Astrocyte of the spinal cord (primary cell): ENCODE measurements around the gene LRRC3C.

Experiments used
- DNase-seq: peaks from one replicate; pipeline ENCODE4 v3.0.0; 2011; ENCODE audit warnings: low read depth, low spot score
- H3K4me3 ChIP-seq: 2 replicates; pipeline ENCODE4 v1.5.1; 2011; ENCODE audit warnings: low read depth, mild to moderate bottlenecking, low read length, moderate library complexity
- CTCF ChIP-seq: IDR thresholded peaks from 2 replicates; pipeline ENCODE4 v1.5.1; 2012; ENCODE audit warnings: low read depth, mild to moderate bottlenecking, low read length, inconsistent platforms
- in situ Hi-C: cut with HindIII; loops from 2 replicates; pipeline ENCODE4 v1.10.0; 2017; ENCODE audit warnings: low sequenced_read_pairs

Gene LRRC3C

GRCh38 chr17:39929646-39930407 is 2.3 kb downstream of the LRRC3C start:
- peak; percentile 83 for DNase-seq
- TF ChIP-seq CTCF: no peak
- in situ Hi-C loops: no loop called here
- H3K4me3 ChIP-seq: no peak overlapping the region

- TF ChIP-seq CTCF: no peak
- no peak for DNase-seq
- in situ Hi-C loops: no loop called here
- H3K4me3 ChIP-seq: no peak overlapping the region
Observed at GRCh38 chr17:39933912-39934311, 6.4 kb downstream of the LRRC3C start.

GRCh38 chr17:39934324-39934723 is 6.8 kb downstream of the LRRC3C start:
- no peak for DNase-seq
- no peak overlapping the region for H3K4me3 ChIP-seq
- TF ChIP-seq CTCF: no peak
- in situ Hi-C loops: no loop called here

DNA sequence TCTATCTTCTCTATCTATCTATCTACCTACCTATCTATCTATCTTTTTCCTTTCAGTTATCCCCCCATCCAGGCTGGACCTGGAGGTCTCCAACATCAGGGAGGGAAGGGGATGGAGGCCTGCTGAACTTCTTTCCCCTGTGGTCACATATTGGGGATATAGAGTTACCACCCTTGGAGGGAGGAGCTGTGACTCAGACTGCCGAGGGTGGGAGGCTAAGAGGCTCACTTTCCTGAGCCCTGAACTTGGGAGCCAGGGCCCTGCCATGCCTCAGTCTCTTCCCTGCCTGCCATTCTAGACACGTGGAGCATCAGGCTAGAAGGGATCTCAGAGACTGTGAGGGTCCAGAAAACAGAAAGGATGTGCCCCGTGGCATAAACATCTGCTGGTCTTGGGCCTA is 8.4 kb downstream of the LRRC3C start:
- in situ Hi-C loops: no loop called here
- H3K4me3 ChIP-seq: no peak overlapping the region
- peak; percentile 16 for DNase-seq
- no peak for TF ChIP-seq CTCF

- H3K4me3 ChIP-seq: no peak overlapping the region
- in situ Hi-C loops: no loop called here
- no peak for DNase-seq
- no peak for TF ChIP-seq CTCF
Observed at GRCh38 chr17:39937447-39937846, 9.9 kb downstream of the LRRC3C start.

GRCh38 chr17:39938140-39938869 is 10.8 kb downstream of the LRRC3C start:
- no peak for TF ChIP-seq CTCF
- in situ Hi-C loops: no loop called here
- DNase-seq: no peak
- no peak overlapping the region for H3K4me3 ChIP-seq
